ENCODE measurements around the gene RAB36.

The RAB36 gene

DNA sequence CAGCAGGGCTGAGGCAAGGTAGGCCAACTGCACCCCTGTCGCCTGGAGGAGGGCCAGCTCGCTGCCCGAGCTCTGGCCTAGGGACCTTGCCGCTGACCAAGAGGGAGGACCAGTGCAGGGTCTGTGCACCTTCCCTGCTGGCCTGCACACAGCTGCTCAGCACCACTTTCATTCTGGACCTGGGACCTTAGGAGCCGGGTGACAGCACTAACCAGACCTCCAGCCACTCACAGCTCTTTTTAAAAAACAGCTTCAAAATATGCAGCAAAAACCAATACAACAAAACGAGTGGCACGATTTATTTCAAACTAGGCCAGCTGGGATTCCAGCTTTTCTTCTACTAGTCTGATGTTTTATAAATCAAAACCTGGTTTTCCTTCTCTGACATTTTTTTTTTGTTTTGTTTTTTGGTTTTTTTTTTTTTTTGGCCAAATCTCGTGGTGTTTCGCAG is 21.4 kb upstream of the RAB36 start:
- no peak overlapping the region for H3K27ac ChIP-seq
- TF ChIP-seq, protein P1, sequence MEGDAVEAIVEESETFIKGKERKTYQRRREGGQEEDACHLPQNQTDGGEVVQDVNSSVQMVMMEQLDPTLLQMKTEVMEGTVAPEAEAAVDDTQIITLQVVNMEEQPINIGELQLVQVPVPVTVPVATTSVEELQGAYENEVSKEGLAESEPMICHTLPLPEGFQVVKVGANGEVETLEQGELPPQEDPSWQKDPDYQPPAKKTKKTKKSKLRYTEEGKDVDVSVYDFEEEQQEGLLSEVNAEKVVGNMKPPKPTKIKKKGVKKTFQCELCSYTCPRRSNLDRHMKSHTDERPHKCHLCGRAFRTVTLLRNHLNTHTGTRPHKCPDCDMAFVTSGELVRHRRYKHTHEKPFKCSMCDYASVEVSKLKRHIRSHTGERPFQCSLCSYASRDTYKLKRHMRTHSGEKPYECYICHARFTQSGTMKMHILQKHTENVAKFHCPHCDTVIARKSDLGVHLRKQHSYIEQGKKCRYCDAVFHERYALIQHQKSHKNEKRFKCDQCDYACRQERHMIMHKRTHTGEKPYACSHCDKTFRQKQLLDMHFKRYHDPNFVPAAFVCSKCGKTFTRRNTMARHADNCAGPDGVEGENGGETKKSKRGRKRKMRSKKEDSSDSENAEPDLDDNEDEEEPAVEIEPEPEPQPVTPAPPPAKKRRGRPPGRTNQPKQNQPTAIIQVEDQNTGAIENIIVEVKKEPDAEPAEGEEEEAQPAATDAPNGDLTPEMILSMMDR (IDR thresholded peaks at IDR 0.05), result no peak
- TF ChIP-seq ZFX (IDR thresholded peaks at IDR 0.05; ENCODE audit: borderline replicate concordance), result no peak

DNA sequence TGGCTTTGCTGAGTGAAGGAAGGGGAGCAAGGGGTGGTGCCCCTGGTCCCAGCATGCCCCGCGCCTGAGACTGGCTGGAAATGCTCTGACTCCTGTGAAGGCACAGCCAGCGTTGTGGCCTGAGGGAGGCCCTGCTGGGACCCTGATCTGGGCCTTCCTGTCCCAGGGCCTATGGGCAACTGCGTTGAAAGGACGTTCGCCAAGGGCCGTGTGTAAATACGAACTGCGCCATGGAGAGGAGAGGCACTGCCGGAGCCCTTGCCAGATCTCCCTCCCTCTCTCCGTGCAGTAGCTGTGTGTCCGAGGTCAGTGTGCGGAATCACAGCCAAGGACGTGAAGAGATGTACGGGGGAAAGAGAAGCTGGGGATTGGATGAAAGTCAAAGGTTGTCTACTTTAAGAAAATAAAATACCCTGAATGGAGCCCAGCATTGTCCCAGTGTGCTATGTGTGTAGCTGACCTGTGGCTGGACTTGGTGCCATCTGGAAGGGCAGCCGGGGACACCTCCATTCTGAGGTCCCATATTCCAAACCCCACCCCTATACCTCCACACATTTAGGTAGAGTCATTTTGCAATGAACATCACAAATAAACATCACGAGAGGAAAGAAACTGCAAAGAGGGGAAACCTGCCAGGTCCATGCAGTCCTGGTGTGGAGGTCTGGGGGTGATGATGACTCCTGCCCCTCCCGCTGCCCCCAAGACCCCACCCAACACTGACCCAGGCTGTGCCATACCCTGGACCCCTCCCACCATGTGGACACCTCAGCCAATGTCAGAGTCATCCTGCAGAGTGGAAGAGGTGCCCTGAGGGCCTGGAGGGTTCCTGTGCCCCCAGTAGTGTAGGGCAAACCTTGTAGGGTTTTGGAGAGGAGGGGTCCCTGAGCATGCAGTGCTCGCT is 20.4 kb upstream of the RAB36 start:
- no peak for TF ChIP-seq ZFX (IDR thresholded peaks at IDR 0.05; ENCODE audit: borderline replicate concordance)
- TF ChIP-seq, protein P1 (IDR thresholded peaks at IDR 0.05), result no peak
- H3K27ac ChIP-seq, result no peak overlapping the region

DNA sequence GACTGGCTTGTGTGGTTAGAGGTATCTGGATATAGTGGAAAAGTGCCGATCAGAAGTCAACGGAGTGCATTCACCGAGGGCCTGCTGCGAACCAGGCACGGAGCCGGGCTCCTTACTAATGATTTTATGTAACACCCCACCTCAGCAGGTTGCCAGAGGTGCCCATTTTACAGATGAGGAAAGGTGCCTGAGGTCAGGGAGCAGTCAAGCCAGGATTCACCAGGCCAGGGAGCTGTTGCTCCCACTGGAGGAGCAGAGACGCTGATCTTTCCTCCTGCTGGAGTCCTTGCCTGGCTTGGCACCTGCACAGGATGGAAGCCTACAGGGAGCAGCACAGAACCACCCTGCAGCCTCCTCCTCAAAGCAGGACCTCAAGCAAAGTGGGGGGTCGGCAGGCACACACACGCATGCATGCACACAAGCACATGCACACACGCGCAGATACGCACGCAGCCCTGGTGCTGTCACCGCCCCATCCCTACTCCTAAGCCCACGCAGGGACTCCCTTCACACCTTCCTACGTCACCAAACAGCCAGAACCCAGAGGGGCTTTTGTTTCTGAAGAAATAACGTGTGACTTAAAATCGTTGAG is 19.7 kb upstream of the RAB36 start:
- no peak for TF ChIP-seq ZFX (IDR thresholded peaks at IDR 0.05; ENCODE audit: borderline replicate concordance)
- TF ChIP-seq, protein P1 (IDR thresholded peaks at IDR 0.05), result no peak
- H3K27ac ChIP-seq, result no peak overlapping the region

DNA sequence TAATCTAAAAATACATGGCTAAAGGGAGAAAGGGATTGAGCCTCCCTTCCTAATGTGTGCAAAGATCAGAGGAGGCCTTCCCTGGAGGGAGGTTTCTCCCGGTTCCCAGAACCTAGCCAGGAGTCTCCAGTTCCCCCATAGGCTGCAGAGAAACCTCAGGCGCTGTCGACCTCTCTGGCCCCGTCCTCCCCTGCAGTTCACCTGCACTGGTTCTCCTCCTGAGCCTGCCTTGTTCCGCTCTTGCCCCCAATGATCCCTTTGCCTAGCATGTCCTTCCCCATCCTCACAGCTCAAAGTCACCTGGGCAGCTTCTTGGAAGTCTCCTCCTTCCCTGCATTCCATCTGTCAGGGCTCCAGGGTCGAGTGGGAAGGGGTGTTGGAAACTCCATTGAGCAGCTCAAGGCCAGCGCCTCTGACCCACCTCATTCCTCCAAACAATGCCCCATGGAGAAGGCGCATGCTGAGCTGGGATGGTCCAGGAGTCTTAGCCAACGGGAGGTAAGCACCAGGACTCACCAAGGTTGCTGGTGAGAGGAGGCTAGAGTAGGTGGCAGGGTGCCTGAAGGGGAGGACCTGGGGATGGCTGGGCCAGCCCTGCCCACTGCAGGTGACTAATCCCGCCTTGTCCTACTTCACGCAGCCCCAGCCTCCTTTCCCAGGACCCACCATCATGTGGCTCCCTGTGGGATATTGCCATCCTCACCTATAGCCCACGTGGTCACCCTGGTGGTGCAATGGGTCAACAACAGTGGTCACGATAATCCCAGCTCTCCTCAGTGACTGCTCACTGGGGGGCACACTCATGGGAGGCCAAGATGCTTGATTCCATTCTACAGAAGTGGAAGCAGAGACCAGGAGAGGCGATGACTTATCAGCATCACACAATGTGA is 18.9 kb upstream of the RAB36 start:
- no peak overlapping the region for H3K27ac ChIP-seq
- TF ChIP-seq, protein P1 (IDR thresholded peaks at IDR 0.05), result no peak

DNA sequence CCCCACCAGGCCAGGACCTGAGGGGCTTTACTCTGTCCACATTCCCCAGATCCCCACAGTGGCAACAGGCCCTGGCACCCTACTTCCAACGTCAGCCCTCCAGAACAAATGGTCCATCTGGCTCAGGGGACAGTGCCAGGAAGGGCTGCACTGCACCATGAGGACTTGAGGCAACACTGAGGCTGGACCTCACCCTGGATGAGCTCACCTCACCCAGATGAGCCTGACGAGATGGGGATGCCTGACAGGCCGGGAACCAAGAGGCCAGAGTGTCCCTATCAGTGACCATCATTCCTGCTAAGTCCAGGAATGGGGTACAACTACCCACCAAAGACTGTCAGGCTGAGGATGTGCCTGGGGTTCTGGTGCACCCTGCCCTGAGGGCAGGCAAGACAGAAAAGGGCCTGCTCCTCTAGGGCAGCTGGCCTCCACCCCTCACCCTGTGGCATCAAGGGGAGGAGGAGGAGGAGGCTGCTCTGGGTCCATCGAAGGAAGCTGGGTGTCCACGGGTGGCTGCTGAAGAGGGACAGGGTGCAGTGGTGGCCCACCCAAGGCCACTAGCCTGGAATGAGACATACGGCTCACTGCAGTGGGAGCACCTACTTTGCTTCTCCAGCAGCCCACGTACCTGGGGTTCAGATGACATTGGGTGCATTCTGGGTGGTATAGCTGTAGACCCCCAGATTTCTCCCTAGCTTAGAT is 18.1 kb upstream of the RAB36 start:
- TF ChIP-seq, protein P1 (IDR thresholded peaks at IDR 0.05), result no peak
- TF ChIP-seq ZFX (IDR thresholded peaks at IDR 0.05; ENCODE audit: borderline replicate concordance), result no peak
- no peak overlapping the region for H3K27ac ChIP-seq

DNA sequence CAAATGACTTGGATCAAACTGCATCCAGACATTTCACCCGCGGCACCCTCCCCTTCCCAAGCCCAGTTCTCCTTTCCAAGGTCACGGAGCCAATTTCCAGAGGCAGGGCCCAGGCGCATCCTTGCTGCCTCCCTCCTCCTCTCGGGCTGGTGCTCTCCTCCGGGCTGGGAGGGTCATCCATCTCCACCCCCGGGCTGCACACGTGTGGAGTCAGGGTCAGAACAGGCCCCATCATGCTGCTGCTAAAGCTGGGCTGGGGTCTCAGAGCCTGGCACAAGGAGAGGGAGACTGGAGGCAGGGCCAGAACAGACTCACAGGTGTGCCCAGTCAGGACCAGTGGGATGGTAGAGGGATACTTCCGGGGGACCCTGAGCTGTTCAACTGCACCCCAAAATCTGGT is 17.5 kb upstream of the RAB36 start:
- TF ChIP-seq, protein P1 (IDR thresholded peaks at IDR 0.05), result no peak
- no peak for TF ChIP-seq ZFX (IDR thresholded peaks at IDR 0.05; ENCODE audit: borderline replicate concordance)
- H3K27ac ChIP-seq, result no peak overlapping the region
